GM04503 (cell line): ENCODE measurements around the gene HOXB5.

Source experiments
- DNase-seq: peaks from one replicate; pipeline ENCODE4 v3.0.0-alpha.2; 2012; ENCODE audit warnings: low read depth

The HOXB5 gene

DNA sequence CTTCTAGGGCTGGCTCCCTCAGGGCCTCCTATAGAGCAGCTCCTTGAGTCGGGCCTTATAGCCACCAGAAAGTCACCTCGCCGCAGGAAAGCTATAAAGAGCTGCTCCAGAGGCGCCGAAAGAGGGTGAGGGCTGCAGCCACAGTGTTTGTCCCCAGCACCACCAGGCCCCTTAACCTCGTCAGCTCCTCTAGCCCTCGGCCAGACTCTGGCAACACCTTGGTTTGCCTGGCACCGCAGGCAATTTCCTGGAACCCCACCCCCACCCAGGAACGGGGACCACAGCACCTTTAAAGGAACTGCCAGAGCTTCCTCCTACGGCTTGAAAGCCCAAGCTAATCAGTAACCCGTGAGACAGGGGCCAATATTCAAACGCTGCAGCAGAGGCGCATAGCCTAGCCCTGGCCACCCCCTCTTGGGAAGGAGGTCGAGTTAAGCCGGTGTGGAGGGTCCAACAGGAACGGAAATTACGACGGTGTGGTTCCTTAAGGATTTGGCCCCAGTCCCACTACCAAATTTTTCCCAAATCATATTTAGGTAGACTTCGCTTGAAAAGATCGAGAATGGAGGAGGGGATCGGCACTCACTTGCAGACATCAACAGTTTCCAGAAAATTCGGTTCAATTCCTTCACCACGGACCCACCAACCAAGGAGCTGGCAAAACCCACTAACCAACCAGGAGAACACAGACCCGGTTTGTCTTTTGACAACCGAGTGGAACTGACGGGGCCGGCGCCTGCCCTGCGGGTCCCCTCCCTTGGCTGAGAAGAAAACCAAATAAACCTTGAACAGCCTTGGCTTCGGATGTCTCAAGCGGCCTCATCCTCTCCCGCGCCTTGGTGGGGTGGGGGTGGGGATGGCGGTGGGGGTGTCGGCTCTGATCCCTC is 8.2 kb upstream of the HOXB5 start:
- DNase-seq, result no peak

DNA sequence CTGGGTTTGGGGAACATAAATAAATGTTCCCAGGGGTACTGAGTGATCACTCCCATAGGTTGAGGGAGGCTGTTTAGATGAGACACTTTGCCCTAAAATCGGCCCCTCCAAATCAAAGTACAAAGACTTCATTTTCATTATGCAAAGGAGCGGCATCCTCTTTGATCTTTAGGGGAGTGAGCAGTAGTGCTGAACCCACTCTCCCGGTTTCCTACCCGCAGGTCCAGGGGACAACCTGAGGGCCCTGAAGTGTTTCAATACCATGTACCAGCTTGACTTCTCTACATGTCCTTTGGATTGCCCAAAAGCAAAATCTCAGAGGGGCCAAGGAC is 7.6 kb upstream of the HOXB5 start:
- no peak for DNase-seq

DNA sequence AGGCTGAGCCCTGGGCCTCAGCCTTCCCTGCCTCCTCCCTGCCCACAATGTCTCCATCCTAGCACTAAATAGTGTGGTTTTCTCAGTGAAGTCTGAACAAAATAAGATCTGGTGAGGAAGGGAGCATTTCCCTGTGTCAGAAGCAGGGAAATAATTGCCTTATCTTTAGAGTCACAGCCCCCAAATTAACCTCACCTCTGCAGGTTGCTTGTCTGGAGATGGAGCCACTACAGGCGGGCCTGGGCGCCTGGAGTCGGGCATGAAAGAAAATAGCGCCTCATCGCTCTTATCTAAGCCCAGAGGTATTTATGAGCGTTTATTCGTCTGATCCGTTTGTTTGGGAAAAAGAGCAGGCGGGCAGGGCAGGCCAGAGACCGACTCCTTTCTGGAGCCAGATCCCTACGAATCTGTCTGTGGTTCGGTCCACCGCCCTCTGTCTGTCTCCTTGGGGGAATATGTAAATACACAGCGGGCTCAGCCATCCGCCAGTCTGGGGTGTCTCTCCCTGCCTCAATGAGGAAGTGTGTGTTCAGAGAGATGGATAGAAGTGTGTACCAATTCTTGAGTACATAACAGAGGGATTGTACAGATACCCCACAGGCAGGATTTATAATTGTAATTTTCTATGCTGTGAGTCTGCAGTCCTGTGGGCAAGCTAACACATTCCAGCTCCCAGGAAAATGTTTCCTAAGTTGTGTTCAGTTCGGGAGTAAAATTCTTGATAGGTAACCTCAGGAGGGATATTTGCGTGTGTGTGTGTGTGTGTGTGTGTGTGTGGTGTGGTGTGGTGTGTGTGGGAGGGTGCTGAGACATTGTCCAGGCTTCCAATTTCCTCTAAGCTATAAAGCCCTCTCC is 6.9 kb upstream of the HOXB5 start:
- no peak for DNase-seq

DNA sequence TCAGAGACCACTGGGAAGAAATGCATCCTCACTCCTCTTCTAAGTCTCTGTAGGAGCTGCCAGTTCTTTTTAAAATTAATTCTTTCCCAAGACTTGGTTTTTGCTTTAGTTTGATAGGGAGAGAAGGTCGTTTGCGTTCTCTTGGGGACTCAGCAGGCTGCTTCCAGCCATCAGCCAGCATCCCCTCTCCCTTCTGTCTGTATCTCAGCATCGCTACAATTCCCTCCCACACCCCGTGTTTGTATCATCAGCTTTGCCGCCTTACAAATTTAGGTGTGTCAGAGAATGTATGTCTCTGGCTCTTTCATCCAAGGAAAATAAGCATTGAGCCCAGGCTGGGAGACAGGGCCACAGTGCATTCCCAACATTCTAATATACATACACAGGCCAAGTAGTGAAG is 5.8 kb upstream of the HOXB5 start:
- no peak for DNase-seq

DNA sequence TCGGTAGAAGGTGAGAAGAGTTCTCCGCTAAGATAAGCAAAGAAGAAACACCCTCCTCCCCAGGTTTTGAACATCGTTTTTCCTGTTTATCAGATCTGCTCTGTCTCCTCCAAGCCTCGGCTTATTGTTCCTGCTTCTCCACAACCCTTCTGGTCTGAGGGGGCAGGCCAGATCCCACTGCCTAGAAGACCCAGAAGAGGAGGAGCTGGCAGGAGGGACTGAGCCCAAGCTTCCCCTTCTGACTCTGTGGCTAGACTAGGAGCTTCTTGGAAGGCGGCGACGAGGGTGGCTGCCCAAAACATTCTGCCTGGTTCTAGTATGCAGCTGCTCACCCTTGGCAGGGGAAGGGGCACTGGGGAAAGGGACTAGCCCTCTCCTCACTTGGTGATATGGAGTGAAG is 5.2 kb upstream of the HOXB5 start:
- no peak for DNase-seq

DNA sequence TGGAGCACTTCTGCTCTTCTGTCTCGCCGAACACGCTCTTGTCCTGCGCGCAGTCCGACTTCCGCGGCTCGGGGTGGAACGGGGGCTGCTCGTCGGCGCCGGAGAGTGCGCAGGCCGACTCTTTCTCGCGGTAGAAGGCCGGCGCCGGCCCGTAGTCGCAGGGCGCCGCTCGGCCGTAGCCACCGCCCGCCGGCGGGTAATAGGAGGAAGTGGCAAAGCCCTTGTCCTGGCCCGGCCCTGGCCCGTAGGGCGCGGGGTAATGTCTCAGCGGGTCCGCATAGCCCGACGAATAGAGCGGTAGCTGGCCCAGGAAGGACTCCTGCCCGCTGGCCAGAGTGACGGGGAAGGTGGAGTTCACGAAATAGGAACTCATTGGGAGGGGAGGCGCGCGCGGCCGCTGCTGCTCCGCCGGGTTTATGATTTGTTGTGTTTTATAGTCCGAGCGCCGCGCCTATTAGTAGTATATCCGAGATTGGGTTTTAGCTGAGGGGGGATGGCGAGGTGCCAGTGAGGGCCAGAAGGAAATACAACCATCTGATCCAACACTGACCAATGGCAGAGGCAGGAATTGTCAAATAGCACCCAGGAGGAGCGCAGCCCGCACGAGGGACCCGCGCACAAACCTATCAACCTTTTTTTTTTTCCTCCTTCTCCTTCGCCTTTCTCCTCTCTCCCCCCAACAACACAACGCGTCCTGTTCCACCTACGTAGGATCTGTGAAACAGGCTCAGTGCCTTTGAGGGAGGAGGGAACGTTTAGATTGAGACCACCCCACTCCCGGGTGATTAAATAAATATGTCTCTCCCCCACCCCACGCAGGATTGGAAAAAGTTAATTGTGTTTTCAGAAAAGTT is 4.4 kb upstream of the HOXB5 start:
- DNase-seq, result no peak

DNA sequence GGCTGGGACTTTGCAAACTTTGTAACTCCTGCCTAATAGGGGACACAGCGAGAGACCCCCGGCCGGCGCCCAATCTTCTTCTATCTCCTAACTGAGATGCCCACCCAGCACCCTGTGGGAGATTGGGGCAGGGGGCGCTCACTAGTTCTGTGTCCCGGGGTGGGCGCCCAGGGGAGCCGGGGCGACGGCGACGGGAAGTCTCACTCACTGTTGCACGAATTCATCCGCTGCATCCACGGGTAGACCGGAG is 3.9 kb upstream of the HOXB5 start:
- DNase-seq, result no peak

DNA sequence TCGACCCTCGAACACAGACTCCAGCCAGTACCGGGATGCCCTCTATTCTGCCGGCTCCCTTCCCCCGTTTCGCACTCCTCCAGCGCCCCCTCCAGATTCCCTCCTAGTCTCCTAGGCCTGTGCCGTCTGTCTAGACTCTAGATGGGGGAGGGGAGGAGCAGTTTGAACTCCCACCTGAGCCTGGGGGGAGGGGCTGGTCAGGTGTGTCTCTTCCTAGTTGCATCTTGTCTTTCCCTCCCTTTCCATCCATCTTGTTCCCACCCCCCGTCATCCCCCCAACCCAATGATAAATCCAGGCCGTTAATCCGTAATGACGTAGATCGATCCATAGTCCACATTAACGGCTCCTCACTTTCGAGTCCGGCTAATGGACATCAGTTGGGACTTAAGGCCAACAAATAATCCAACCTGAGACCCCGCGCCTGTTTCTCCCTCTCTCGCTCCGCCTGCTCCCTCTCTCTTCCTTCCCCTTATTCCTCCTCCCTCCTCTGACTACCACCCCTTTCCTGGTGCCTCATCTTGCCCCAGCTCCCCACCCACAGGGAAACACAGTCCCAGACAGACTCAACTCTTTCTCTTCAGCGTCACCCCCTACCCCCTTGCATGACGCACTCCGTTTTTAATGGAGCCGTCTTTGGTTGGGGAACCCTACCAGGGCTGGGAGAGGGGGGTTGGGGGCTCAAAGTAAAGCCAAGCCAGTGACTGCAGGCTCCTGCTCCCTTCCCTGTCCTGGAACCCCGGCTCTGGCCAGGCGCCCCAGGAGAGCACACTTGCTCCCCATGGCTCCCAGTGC is 3.4 kb upstream of the HOXB5 start:
- no peak for DNase-seq

DNA sequence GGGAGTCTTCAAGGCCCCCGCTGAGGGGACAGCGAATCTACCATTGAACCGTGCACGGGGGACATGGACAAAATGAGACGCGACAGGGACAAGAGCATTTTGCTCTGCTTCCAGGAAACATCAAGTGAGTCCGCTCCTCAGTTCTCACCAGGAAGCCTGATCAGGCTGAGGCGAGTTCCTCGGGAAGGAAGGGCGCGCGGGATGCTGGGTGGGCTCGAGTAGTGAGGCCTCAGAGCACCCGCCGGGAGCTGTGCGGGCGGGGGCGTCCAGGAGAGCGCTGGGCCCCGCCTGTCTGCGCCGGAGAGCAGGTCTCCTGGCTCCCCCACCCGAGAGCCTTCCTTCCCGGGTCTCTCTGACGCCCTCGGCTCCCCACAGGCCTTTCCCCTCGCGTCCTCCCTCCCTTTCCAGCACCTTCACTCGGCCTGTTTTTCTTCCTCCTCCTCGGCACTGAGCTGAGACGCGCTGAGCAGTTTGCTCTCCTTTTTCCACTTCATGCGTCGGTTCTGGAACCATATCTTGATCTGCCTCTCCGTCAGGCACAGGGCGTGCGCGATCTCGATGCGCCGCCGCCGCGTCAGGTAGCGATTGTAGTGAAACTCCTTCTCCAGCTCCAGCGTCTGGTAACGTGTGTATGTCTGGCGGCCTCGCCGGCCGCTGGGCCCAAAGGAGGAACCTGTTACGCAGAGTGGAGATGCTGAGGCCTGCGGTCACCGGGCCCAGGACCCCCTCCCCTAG is 2.6 kb upstream of the HOXB5 start:
- no peak for DNase-seq

DNA sequence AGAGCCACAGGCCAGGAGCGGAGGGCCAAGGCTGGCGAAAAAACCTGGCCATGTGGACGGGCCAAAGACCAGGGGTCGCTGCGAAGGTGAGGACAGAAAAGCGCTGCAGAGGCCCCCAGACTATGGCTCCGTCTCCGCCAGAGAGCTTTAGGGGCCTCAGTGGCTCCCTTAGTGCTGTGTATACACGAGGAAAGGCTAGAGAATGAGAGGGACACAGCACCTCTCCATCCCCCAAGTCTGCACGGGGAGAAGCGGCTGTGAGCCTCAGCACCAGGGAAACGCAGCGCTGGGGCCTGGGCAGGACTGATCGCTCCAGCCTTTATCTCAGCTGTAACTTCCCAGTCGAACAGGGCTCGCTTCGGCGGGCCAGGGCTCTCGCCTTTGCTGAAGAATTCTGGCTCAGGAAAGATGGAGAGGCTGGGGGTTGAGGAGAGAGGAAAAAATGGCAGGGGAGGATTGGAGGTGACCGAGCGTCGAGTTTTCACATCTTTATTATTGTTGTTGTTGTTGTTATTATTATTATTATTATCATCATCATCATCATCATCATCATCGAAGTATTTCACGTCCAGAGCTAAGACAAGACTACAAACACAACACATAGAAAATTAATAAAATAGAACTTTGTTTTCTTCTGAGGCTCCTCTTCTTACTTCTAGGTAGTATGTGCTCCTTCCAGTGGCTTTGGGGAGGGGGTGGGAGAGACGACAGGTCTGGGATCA is 1.9 kb upstream of the HOXB5 start:
- DNase-seq, result no peak

DNA sequence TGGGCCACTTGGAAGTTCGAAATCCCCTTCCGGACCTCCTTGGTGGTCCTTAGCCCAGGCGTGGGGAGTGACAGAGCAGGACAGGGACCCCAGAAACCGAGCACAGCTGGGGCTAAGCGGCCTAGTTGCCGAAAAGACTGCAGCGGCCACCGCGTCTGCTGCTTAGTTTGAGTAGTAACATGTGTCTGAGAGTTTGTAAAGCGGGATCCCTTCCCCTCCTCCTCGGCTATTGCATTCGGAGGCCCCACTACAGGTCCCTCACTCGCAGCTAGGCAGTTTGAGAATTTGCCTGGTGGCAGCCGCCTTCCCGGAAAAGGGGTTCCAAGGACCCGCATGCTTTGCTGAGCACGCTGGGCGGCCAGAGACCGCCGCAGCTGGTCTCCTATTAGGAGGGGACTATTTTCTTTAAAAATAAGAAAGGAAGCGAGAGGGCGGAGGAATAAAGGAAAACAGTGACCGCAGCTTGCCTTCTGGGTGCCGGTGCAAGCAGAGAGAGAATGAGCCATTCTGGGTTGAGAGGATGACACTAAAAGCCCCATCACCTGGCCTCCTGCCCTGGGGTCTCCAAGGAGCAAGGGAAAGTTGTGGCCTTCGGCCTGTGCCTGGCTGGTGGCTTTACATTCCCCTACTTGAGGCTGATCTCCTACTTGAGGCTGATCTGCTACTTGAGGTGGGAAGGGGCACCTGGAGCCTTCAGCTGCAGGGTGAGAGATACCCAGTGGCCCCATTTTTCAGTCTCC is 1.1 kb upstream of the HOXB5 start:
- no peak for DNase-seq

DNA sequence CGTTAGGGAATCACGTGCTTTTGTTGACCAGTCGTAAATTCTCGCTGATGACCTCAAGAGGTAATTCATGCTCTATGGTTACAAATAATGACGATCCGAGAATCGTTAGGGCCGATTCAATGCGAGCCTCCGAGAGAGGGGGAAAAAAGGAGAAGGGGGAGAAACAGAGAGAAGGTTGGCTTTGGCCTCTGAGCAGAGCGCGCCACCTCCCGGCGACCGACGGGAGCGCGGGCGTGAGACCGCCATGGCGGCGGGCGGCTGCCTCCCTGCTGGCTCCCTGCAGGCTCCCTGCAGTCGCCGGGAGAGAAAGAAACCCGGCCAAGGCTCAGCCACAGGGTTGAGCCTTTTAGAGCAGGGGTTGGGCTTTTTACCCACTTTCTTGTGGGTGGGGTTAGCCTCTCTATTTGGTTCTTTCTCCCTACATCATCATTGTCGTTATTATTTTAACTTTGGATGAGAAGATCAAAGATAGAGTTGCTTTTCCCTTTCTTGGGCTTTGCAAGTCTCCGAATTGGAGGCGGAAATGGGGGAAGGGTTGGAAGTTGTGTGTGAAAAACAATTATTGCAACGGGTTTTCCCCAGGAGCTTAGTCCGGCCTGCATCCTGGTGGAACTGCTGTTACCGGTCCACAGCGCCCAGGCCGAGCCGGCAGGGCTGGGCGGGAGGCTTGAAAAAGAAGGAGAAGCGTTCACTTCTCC is 410 bp upstream of the HOXB5 start:
- DNase-seq, result peak; percentile 85

DNA sequence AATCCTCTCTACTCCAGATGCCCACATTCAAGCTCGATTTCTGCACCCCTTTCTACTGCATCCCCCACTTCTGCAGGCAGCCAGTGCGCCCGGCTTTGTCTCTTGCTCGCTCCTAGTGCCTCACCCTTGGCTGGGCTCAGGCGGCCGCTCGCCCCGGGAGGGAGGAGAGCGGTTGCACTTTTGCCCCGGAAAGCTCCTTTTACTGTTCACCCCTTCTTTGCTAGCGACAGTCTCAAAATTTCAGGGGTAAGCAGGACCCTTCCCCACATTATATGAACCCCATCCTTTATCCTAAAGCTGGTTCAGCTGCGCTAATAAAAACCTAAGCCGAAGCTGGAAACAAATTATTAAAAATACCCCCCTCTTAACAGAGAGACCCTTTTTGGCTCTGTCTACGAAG is 1.0 kb downstream of the HOXB5 start:
- DNase-seq, result no peak

DNA sequence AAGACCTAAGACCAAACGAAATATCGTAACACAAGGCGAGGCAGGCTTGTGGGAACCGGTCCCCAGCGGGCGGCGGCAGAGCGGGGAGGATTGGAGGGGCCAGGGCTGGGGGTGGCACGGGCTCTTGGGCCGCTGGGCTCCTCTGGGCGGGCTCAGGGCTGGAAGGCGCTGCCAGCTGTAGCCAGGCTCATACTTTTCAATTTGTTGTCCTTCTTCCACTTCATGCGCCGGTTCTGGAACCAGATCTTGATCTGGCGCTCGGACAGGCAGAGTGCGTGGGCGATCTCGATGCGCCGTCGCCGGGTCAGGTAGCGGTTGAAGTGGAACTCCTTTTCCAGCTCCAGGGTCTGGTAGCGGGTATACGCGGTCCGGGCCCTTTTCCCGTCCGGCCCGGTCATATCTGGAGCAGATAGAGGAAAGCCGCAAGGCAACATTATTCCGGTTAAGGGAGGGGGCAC is 1.5 kb downstream of the HOXB5 start:
- DNase-seq, result no peak

DNA sequence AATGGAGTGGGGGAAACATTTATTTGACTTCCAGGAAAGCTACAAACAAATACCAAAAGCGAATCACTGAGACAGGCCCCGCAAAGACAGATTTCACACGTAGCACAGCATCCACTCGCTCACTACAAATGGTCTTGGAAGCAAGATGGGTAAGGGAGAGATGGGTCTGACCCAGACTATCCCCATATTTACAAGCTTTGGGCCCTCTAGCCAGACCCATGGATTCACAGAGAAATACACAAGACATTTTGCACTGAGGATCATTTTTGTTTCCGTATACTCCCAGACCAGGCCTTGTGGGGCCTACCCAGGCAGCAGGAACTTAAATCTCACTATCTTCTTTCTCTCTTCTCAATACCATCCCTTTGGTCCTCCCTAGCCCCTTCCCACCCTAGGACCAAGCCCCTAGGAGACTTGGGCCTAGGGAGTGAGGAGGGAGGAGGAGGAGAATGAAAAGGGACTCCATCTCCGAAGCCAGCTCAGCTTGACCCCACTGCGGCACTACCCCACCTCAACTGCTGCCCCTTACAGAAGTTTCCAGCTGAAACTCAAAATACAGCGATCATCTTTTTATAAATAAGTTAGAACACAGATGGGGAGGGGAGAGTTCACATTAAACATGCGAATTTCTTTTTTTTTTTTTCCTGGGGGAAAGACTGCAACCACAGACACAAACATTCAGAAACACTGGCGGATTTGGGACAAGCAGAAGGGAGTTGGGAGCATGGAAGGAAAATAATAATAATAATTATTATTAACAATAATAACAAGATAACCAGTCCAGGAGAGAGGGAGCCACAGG is 2.1 kb downstream of the HOXB5 start:
- DNase-seq, result no peak

DNA sequence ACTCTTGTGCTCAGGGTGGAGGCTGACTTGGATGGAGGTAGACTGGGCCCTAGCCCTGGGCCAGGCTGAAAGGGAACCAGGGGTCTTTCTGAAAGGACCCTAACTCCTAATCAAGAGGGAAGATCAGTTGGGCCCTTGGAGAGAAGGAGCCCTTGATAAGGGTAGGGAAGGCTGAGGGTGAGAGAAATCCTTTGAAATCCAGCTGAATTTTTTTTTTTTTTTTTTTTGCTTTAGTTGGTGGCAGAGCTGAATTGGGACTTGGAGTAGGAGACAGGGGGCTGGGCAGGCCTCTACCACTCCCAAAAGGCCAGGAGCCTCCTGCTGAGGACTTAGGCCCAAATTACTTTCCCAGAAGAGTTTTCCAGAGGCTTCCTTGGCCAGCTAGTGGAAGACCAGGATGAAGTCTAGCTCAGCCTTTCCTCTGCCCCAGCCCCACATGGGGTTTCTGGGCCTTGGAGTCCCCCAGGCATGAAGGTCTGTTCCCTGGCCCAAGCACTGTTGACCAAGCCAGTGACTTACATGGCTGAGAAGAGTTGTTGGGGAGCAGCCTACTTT is 2.9 kb downstream of the HOXB5 start:
- DNase-seq, result no peak

DNA sequence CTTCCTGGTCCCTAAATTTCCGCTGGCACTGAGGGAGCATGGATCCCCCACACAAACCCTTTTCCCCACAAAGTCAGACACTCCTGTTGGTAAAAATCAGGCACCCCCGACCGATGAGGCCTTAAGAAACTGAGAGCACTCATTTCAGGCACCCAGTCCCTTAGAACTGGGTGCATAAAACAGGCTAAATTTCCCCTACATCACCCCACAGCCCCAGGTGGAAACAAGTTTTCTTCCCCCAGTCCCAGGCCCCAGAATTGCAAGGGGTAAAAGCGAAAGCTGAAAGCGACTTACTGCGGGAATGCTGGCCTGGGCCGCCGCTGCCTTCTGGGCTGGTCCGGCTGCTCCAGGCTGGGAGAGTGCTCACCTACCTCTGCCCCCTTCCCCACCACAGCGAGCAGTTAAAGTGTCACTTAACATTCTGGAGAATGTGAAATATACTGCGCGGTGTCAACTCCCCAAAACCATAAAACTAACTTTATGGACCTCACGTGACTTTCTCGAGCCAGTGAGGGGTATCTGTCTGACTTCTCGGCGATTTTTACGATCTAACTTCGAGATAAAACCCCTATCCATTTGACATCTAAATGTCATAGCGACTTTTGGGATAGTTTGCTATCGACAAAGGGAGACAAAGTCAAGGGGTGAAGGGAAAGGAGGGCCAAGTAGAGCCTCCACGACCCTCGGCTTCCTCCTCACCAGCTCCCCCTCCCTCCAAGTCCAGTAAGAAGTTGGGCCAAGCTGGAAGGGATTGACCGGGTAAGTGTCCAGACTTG is 3.6 kb downstream of the HOXB5 start, which contains the start of gene HOXB3:
Gene HOXB3 (minus strand): TSS at position 411 of the 776 bp plus-strand sequence. CDS start 37,767 bp downstream, outside the sequence.
- peak; percentile 94 for DNase-seq
